OCI-M1 (cell line): ENCODE measurements around the gene DPYSL3.

Experiments
- DNase-seq: peaks from one replicate; lab custom pipeline; 2025; lab: John Stamatoyannopoulos, UW

Gene DPYSL3

GRCh38 chr5:147472664-147473475 is 37.0 kb downstream of the DPYSL3 start:
- no peak for DNase-seq

DNA sequence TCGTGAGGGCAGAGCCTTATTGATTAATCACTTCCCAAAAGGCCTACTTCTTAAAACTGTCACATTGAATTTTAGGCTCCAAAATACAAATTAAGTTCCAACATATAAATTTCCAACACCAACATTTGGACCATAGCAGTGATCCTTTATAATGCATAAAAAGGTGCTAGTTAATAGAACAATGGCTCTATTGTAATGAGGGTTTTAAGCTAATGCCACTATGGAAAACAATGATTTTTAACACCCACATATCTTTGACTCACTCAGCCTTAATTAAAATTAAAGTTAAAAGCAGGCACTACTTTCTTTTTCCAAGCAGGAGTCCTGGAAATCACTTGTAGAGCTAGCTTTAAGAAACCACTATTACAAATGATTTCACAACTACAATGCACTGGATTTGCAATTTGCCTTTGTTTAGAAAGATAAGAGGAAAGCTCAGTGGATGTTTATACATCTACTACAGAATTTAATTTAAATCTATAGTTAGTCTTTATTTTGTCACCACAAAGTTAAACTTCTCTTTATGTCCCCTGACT is 41.8 kb downstream of the DPYSL3 start:
- DNase-seq = no peak

DNA sequence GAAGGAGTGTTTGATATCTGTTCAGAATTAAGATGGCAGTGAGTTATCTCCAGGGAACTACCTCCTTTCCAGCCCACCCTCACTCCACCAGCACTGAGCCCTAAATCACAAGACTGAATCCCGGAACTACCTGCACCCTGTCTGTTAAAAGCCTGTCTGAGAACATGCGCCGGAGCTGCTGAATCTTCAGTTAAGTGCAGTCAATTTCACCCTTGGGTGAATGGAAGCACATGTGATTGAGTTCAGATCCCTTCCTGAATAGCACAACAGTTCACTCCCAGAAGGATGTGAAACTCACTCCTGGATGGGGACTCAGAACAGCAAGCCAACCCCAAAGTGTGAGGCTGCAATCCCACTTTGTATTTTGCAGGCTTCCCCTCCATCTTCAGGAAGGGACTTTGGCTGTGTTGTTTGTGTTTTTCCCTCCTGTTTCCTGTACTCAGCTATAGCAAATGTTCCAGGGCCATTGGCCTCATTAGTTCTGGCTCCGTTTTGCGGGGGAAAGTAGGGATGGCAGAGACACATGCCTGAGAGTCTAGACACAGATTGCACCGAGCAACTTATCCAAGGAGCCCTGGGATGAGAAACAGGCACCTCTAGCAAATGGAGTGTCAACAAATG is 43.4 kb downstream of the DPYSL3 start:
- no peak for DNase-seq

- no peak for DNase-seq
Observed at GRCh38 chr5:147465747-147466146, 44.1 kb downstream of the DPYSL3 start.

DNA sequence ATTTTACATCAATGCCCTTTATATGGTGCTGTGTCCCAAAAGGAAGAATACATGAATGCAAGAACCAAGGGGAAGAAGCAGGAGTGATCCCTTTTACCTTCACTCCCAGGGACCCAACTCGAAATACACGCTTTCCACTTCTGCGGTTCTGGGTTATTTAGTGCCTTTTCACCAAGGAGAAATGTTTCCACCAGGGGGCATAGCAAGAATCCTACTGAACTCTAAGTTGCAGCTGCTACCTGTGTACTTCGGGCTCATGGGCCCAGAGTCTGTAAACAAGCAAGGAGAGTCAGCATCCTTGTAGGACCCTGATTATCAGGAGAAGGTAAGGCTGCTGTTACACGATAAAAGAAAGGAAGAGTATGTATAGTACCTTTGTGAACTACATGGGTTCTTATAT is 45.7 kb downstream of the DPYSL3 start:
- DNase-seq = peak; percentile 4

- DNase-seq = no peak
Observed at GRCh38 chr5:147461915-147462314, 48.0 kb downstream of the DPYSL3 start.

- no peak for DNase-seq
Observed at GRCh38 chr5:147460380-147460779, 49.5 kb downstream of the DPYSL3 start.

GRCh38 chr5:147458581-147458980 is 51.3 kb downstream of the DPYSL3 start:
- DNase-seq = no peak

DNA sequence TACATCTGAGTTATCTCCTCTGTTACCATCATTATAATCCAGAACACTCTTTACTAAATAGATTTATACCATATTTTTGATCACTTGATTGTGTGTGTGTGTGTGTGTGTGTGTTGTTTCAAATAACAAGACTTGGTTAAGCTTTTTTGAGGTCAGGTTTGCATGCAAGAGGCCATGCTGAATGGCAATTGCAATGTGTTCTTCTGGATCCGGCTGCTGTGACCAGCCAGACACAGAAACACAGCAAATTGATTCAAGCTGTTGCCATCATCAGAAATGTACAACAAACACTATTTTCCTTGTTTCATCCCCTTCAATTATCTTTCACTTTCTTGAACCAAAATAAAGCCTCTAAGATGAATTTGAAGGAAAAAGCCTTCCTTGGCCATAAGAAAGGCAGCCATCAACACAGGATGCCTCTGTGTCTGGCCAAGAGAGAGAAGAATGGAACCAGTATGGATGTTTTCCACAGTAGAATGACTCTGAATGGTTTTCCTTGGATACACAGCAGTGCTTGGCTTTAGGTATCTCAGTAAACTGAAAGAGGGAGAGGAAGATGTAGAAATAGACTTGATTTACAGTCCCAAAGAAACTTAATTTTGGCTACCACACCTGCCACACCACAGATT is 53.9 kb downstream of the DPYSL3 start:
- no peak for DNase-seq

DNA sequence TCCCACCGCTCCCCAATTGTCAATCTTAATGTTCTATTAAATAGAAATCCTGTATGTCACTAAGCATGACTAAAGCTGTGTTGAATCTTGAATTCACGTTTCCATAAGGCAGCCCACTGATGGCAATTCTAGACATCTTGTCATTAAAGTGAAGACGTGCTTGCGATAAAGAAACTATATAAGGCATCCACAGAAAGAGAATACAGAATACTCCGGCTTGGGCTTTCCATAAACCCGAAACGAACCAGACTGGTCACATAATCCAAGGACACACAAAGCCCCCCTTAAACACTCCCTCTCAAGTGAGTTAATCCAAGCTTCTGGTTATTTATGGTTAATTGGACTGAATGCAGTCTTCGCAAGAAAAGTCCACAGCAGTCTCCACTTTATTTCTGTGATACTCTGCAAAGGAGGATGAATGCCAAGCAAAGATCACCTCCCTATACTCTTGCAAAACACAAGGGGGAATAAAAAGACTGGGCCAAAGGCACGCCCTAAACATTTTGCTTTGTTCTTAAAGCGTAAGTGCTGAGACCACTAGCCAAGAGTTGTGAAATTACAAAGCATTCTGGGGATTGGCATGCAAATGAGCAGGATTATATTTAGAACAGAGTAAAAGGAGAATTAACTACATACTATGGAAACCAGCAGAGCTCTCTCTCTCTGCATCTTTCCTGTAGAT is 54.7 kb downstream of the DPYSL3 start:
- DNase-seq = no peak

DNA sequence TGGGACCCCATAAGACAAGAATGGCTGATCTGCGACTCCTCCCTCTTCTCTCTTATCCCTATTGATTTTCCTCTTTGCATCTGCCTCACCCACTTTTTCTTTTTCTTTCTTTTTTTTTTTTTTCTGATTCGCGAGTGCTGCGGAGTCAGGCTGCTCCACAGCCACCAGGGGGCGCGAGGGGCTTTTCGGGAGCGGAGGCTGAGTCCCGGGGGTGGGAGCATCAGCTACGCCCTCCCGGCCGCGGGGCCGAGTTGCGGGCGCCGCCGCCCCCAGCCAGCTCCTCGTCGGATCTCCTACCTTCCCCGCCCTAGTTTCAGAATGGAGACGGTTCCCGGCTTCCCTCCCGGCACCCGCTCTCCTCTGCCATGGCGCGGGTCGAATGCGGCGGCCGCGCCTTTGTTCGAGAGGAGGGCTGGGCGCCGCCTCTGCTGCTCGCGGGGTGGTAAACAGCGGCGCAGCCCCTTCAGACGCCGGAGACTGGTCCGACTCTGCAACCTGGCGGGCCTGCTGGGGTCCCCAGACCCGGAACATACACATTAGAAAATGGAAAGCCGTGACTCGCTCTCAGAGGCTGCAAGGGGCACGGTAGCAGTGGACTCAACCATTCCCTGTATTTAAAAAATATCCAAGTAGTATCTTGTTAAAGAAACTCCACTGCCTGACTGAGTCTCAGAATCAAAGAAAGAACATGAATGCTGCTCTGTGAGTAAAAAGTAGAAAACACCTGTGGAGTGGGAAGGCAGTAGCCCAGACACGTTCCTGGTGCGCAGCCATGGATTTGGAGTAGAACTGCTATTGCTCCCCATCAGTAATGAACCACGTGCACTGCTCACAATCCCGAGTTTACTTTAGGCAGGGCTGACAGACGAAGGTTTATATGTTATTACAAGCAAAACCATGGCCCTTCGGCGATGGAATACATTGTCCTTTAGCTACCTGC is 55.7 kb downstream of the DPYSL3 start:
- DNase-seq = peak; percentile 18

- no peak for DNase-seq
Observed at GRCh38 chr5:147452165-147452811, 57.6 kb downstream of the DPYSL3 start.

- DNase-seq = no peak
Observed at GRCh38 chr5:147451193-147451592, 58.7 kb downstream of the DPYSL3 start.

- DNase-seq = no peak
Observed at GRCh38 chr5:147450606-147451005, 59.3 kb downstream of the DPYSL3 start.

DNA sequence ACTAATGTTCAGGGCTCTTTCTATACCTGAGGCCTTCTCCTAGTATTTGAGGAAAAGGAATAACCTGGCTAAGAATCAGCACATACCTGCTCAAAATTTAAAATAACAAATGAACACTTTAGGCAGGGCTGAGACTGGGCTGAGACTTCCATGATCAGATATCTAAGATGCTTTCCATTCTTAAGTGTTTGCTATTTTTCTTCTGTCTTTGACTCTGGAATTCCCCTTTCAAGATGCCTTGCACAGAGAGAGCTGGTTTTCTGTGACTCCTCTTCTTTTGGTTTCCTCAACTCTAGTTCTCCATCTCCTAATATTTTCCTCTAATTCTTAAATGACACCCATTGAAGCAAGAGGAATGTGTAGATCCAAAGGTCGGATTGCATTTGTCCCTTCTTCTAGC is 61.1 kb downstream of the DPYSL3 start:
- no peak for DNase-seq

GRCh38 chr5:147446523-147446922 is 63.3 kb downstream of the DPYSL3 start:
- no peak for DNase-seq

DNA sequence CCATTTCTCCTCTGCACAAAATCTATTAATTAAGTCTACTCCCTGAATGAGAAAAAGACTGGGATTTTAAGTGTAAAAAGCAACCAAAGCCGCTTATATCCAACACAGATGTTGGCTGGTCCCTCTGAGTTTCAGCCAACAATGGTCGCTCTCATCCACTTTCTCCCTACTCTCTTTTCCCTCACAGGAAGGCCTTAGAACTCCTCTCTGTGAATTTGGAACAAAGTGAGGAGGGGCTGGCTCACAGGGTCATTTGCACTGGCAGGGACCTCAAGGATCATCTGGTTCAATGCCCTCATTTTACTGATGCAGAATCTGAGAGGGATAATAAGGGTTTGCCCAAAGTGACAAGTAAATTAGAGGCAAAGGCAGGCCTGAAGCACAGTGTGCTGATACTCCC is 64.0 kb downstream of the DPYSL3 start:
- DNase-seq = no peak

GRCh38 chr5:147445090-147445489 is 64.8 kb downstream of the DPYSL3 start:
- DNase-seq = no peak

DNA sequence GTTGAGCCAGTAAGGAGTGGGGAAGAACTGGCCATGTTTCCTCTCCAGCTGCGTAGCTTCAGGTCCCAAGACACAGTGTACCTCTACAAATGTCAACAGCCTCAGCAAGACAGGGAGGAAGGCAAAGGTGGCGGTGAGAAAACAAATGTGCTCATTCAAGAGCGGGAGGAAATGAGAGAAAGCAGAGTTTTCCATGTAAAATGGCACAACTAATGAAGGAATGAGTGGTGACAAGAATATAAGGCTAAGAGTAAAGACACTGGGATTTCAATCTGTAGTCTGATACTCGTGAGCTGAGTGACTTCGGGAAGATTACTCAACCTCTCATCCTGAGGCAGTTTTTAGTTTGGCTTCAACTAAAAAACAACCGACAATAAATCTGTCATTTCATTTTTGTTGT is 67.6 kb downstream of the DPYSL3 start:
- no peak for DNase-seq

DNA sequence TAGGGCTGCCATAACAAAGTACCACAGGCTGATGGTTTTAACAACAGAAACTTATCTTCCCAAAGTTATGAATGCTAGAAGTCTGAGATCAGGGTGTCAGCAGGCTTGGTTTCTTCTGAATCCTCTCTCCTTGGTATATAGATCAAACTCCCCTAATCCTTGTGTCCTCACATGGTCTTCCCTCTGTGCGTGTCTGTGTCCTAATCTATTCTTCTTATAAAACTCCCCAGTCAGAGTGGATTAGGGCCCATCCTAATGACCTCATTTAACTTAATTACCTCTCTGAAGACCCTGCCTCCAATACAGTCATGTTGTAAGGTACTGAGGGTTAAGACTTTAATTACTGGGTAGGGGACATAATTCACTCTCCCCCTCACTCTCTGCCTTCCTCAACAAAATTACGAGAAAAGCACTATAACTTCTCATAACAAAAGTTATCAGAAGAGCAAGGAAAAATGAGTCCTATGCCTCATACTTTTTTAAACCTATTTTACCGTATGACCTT is 68.6 kb downstream of the DPYSL3 start:
- no peak for DNase-seq

DNA sequence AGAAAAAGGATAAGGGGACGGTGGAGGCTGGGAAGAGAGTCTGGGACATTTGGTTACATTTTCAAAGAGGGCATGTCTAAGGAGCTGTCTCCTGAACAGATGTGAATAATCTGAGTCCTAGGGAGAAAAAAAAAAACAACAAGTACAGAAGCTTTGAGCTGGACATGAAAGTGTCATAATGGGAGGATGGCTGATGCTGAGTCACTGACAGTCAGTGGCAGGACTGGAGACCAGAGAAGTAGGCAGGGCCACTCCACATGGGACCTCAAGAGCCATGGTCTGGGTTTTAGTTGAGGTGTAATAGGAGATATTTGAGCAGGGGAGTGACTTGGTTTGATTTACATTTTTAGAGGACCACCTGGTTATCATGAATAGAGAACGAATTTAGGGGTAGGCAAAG is 70.6 kb downstream of the DPYSL3 start:
- DNase-seq = no peak
